Measurements from ENCODE around the gene ZFYVE19.

Gene ZFYVE19

DNA sequence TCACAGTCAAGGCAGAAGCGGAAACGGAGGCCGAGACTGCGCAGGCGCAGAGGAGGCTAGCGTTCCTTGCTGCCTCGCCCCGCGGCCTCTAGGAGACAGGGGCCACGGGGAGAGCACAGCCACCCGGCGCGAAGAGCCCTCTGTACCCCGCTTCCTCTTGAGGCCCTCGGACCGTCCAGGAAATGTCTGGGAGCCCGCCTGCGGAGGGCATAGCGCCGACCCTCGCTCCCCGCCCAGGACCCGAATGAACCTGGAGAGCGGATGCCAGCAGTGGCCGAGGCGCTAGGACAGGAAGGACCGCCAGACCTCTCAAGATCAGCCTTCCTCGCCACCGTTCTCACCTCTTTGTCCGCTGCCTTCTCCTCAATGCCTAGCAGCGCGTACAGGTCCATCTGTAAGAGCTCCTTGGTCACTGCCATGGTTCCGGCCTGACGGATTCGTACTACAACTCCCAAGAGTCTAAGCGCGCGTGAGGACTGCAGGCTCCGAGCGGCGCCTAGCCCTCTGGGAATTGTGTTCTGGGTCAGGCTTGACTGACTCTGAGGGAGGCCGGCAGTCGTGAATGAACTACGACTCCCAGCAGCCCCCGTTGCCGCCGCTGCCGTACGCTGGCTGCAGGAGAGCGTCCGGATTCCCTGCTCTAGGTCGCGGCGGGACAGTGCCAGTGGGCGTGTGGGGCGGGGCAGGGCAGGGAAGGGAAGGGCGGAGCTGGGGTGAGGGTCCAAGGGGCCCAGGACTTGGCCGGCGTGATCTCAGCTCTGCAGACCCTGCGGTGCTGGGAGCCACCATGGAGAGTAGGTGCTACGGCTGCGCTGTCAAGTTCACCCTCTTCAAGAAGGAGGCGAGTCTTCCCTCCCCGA is at the start of gene ZFYVE19, which contains the start of gene DNAJC17:
Gene ZFYVE19, plus strand, starts transcription at position 62 of the 860 bp plus-strand sequence. Its CDS starts 501 bp downstream, at position 563.
Gene DNAJC17, minus strand, starts transcription at position 446 of the 860 bp plus-strand sequence. Its CDS starts 27 bp downstream, at position 419.
- H3K36me3 Mint-ChIP-seq (ENCODE audit: low read depth): peaks cover 9% of the 10 kb centered on the region
- peak within 1 kb of the TSS; percentile 99 for H3K27ac Mint-ChIP-seq

DNA sequence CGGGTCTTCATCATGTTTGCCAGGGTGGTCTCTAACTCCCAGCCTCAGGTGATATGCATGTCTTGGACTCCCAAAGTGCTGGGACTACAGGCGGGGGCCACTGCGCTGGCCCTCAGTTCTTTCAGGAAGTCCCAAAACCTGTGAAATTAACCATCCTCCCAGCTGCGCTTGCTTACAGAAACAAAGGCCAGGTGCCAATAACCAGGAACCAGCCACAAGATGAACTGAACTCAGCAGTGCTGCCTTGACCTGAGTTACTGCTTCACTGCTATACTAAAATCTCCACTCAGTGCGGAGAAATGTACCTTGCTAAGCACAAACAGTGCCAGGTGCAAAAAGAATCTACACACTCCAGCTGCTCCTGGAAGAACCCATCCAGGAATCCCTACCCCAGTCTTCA is 46.9 kb upstream of the ZFYVE19 start:
- no peaks in the 10 kb centered on the region for H3K9me3 Mint-ChIP-seq
- DNase-seq (no peak), ATAC-seq (no peak)
- H3K27me3 Mint-ChIP-seq: no peaks in the 10 kb centered on the region
- peaks cover 29% of the 10 kb centered on the region for H3K4me1 Mint-ChIP-seq
- H3K27ac Mint-ChIP-seq: no peak overlapping the region
- no peak overlapping the region for H3K4me3 Mint-ChIP-seq
- H3K36me3 Mint-ChIP-seq (ENCODE audit: low read depth): no peaks in the 10 kb centered on the region

More for the DNA sequence above, at the start of gene ZFYVE19, which contains the start of gene DNAJC17:
- peak; percentile 96 for DNase-seq
- ATAC-seq: peak; percentile 99
- peak within 1 kb of the TSS; percentile 92 for H3K4me3 Mint-ChIP-seq
- no peaks in the 10 kb centered on the region for H3K9me3 Mint-ChIP-seq
- H3K27me3 Mint-ChIP-seq: no peaks in the 10 kb centered on the region
- peaks cover 24% of the 10 kb centered on the region for H3K4me1 Mint-ChIP-seq

- peak; percentile 55 for DNase-seq
- H3K9me3 Mint-ChIP-seq: no peaks in the 10 kb centered on the region
- H3K4me1 Mint-ChIP-seq: peaks cover 34% of the 10 kb centered on the region
- H3K27ac Mint-ChIP-seq: peak overlapping the region; percentile 77
- no peak for ATAC-seq
- H3K4me3 Mint-ChIP-seq: peak overlapping the region; percentile 66
- H3K27me3 Mint-ChIP-seq: no peaks in the 10 kb centered on the region
- no peaks in the 10 kb centered on the region for H3K36me3 Mint-ChIP-seq (ENCODE audit: low read depth)
Measured at GRCh38 chr15:40762919-40763800, 43.7 kb upstream of the ZFYVE19 start.

DNA sequence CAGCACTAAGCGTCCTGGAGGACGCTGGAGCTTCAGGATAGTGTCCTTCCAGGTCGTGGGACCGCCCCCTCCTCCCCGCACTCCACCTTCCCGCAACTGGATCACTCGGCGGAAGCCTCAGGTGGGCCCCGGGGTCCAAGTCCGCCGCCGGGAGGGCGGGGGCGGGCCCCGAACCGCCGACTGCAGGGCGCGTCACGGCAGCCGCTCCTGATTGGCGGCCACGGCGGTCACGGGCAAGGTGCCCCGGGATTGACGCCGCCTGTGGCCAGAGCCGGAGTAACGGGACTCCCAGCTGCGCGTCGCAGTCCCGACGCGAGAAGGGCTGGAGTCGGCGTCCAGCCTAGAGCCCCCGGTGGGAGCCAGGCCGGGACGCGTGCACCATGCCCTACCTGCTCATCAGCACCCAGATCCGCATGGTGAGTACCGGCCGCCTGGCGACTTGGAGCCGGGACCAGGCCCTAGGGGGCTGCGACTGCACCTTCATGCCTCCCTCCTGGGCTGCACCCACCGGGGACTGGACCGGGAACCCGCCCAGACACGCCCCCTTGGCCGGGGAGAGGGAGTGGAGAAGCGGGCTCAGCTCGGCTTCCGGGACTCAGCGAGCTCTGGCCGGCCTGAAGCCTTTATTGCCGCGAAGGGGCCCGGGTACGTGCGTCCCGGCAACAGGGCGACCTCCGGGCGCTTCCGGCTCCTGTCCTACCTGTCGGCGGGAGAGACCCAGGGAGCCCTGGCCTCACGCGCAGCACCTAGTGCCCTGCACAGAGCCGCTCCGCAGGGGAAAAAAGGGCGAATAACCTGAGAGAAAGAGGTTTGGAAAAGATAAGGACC is 42.9 kb upstream of the ZFYVE19 start, which contains the start of gene GCHFR:
Gene GCHFR, plus strand, starts transcription at position 268 of the 828 bp plus-strand sequence. Its CDS starts 113 bp downstream, at position 381.
- peak; percentile 50 for ATAC-seq
- H3K27me3 Mint-ChIP-seq: no peaks in the 10 kb centered on the region
- H3K9me3 Mint-ChIP-seq: no peaks in the 10 kb centered on the region
- H3K4me1 Mint-ChIP-seq: peaks cover 43% of the 10 kb centered on the region
- DNase-seq: peak; percentile 78
- H3K27ac Mint-ChIP-seq: peak within 1 kb of the TSS; percentile 77
- peak within 1 kb of the TSS; percentile 66 for H3K4me3 Mint-ChIP-seq
- H3K36me3 Mint-ChIP-seq (ENCODE audit: low read depth): no peaks in the 10 kb centered on the region

- Mint-ChIP-seq H3K9me3 (no peaks in the 10 kb centered on the region), H3K27me3 (no peaks in the 10 kb centered on the region), H3K4me3 (peak overlapping the region; percentile 66), H3K4me1 (peaks cover 49% of the 10 kb centered on the region), H3K36me3 (ENCODE audit: low read depth) (no peaks in the 10 kb centered on the region), H3K27ac (no peak overlapping the region)
- ATAC-seq: no peak
- DNase-seq: no peak
Measured at GRCh38 chr15:40764629-40765103, 42.2 kb upstream of the ZFYVE19 start.

- H3K4me1 Mint-ChIP-seq: peaks cover 60% of the 10 kb centered on the region
- DNase-seq: no peak
- no peaks in the 10 kb centered on the region for H3K36me3 Mint-ChIP-seq (ENCODE audit: low read depth)
- H3K27me3 Mint-ChIP-seq: no peaks in the 10 kb centered on the region
- no peak overlapping the region for H3K27ac Mint-ChIP-seq
- ATAC-seq: no peak
- H3K4me3 Mint-ChIP-seq: no peak overlapping the region
- no peaks in the 10 kb centered on the region for H3K9me3 Mint-ChIP-seq
Measured at GRCh38 chr15:40766194-40766815, 40.6 kb upstream of the ZFYVE19 start.

GRCh38 chr15:40766906-40767837 is 39.7 kb upstream of the ZFYVE19 start:
- H3K27ac Mint-ChIP-seq: no peak overlapping the region
- peaks cover 60% of the 10 kb centered on the region for H3K4me1 Mint-ChIP-seq

GRCh38 chr15:40767838-40768500 is 38.9 kb upstream of the ZFYVE19 start:
- peaks cover 55% of the 10 kb centered on the region for H3K4me1 Mint-ChIP-seq
- no peaks in the 10 kb centered on the region for H3K9me3 Mint-ChIP-seq
- ATAC-seq (no peak), DNase-seq (no peak)
- no peak overlapping the region for H3K27ac Mint-ChIP-seq
- no peak overlapping the region for H3K4me3 Mint-ChIP-seq
- no peaks in the 10 kb centered on the region for H3K36me3 Mint-ChIP-seq (ENCODE audit: low read depth)
- no peaks in the 10 kb centered on the region for H3K27me3 Mint-ChIP-seq

More at GRCh38 chr15:40766906-40767837, 39.7 kb upstream of the ZFYVE19 start:
- ATAC-seq: no peak
- H3K4me3 Mint-ChIP-seq: no peak overlapping the region
- H3K27me3 Mint-ChIP-seq: no peaks in the 10 kb centered on the region
- H3K9me3 Mint-ChIP-seq: no peaks in the 10 kb centered on the region
- H3K36me3 Mint-ChIP-seq (ENCODE audit: low read depth): no peaks in the 10 kb centered on the region
- DNase-seq: no peak

DNA sequence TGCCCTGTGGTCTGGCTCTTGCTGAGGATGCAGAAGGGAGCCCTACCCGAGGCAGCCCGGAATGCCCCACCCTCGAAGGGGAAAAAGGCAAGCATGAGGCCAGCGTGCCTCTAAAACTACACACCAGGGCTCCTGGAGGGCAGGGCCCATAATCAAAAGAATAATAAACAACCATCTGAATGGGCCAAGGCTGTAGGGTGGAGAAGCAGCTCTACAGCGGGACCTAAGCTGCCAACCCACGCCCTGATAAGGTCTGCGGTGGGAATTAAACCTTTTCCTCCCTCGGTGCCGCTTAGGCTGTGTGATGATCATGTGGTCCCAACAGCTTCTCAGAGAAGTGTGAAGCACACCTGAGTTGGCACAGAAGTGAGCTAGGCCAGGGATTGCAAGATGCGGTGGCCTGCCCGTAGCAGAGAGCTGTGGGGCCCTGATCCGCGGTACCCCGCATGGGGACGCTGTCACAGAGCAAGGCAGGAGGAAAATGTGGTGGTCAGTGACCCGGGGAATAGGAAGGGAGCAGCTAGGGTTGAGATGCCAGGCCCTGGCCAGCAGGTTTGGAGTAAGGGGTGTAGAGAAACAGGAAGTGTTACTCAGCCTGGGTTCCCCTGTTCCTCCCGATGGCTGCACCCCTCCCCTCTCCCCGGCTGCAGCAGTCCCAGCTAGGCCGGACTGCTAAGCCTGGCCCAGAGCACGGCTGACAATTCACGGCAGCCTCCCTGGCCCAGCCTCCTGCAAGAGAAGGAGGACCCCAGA is 38.2 kb upstream of the ZFYVE19 start:
- H3K27me3 Mint-ChIP-seq: no peaks in the 10 kb centered on the region
- H3K36me3 Mint-ChIP-seq (ENCODE audit: low read depth): peaks cover 1% of the 10 kb centered on the region
- peak overlapping the region; percentile 37 for H3K4me3 Mint-ChIP-seq
- peaks cover 48% of the 10 kb centered on the region for H3K4me1 Mint-ChIP-seq
- ATAC-seq (no peak), DNase-seq (no peak)
- peak overlapping the region; percentile 91 for H3K27ac Mint-ChIP-seq
- no peaks in the 10 kb centered on the region for H3K9me3 Mint-ChIP-seq

GRCh38 chr15:40769274-40770146 is 37.4 kb upstream of the ZFYVE19 start, which contains the start of gene C15orf62:
TSS of gene C15orf62 (plus strand) at chr15:40769980. CDS start at chr15:40770496, 516 bp downstream.
- H3K4me3 Mint-ChIP-seq: peak within 1 kb of the TSS; percentile 57
- ATAC-seq (peak; percentile 77), DNase-seq (peak; percentile 76)
- H3K36me3 Mint-ChIP-seq (ENCODE audit: low read depth): peaks cover 2% of the 10 kb centered on the region
- H3K27me3 Mint-ChIP-seq: no peaks in the 10 kb centered on the region
- H3K4me1 Mint-ChIP-seq: peaks cover 45% of the 10 kb centered on the region
- H3K9me3 Mint-ChIP-seq: no peaks in the 10 kb centered on the region
- peak within 1 kb of the TSS; percentile 91 for H3K27ac Mint-ChIP-seq
